Prostate gland (tissue), 2 donors: ENCODE data around the gene WDR43. TPM values are rescaled to one million over a fixed set of nuclear protein-coding genes. Genes with fewer than 3 reads are reported as not detected.

Experiments used
- DNase-seq: peaks from one replicate; pipeline ENCODE4 v3.0.0-alpha.2; 2019; ENCODE audit warnings: low spot score
- H3K27ac ChIP-seq, 2 donors: fragments of 200-600 bp; sonication (generic); 2 replicates each; pipeline ENCODE4 v1.5.1; 2017 to 2019
- H3K27me3 ChIP-seq: fragments of 200-600 bp; sonication (generic); replicated peaks from 2 replicates; pipeline ENCODE4 v1.5.1; 2019; ENCODE audit not compliant: insufficient read depth
- H3K36me3 ChIP-seq, 2 donors: fragments of 200-600 bp; sonication (generic); 1 replicate in 1 of 2; 2 replicates in 1 of 2; pipeline versions ENCODE4 v1.5.1 to v1.8.1; 2017 to 2019
- H3K4me1 ChIP-seq: fragments of 200-600 bp; sonication (generic); replicated peaks from 2 replicates; pipeline ENCODE4 v1.5.1; 2019
- H3K4me3 ChIP-seq, 2 donors: fragments of 200-600 bp; sonication (generic); 2 replicates each; pipeline ENCODE4 v1.5.1; 2017 to 2019
- H3K9me3 ChIP-seq: fragments of 200-600 bp; sonication (generic); 2 replicates; pipeline ENCODE4 v1.5.1; 2017
- POLR2A ChIP-seq: fragments of 450-650 bp; IDR thresholded peaks from one replicate; pipeline ENCODE4 v1.6.1; 2016; ENCODE audit warnings: antibody characterized with exemption, mild to moderate bottlenecking
- POLR2AphosphoS5 ChIP-seq: sonication (generic); formaldehyde crosslinking; IDR thresholded peaks from one replicate; pipeline ENCODE4 v1.6.1; 2017; ENCODE audit warnings: antibody characterized with exemption
- WGBS: methylation state at CpG from one replicate; pipeline ENCODE4 v1.1.5; 2018; 5-methylcytosine and 5-hydroxymethylcytosine counted together
- intact Hi-C: fragments of 100-400 bp; cut with DNase I; formaldehyde crosslinking; loops from one replicate; pipeline ENCODE4 v1.14.2; 2022
- total RNA-seq, 2 donors: library from RNA; depleted of rRNA; stranded (reverse); fragments of >200 nt; gene quantifications; one replicate each; pipeline ENCODE4 v1.1.0, GENCODE V29; 2016
- TF ChIP-seq, protein P1 (sequence below), 4 experiments: fragments of 200-600 bp in 2 of 4; fragments of 450-650 bp in 2 of 4; sonication (generic) in 2 of 4; IDR thresholded peaks; 1 replicate in 3 of 4; 2 replicates in 1 of 4; pipeline ENCODE4 v1.5.1; 2016 to 2019; ENCODE audit warnings: antibody characterized with exemption in 4 of 4, mild to moderate bottlenecking in 2 of 4, moderate library complexity in 2 of 4

The WDR43 gene
- total RNA-seq, 2 donors from 2014 or later = 30.6 to 36.9 TPM

DNA sequence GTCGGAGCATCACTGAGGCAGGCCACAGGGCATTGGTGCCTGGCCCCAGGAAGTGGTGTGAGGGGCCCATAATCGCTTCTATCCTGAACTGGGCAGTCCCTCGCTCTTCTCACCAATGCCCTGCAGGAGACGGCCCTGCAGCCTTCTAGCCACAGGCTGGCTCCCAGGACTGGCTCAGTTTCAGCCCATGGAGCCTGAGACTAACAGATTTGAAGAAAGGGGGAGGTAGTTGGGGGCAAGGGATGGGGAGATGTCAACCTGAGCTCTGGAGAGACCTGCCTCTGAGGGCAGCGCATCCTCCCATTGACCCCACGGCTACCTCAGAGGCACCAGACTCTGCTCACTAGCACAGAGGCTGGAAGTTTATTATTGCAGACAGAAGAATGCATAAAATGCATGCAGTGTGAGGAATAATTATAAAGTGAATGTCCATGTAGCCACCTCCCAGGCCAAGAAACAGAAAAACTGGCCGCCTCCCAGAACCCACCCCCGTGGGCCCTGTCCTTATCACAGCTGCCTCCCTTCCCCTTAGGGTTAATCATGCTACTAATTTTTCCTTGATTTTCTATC, 88.0 kb downstream of the WDR43 start:
- H3K27ac ChIP-seq = no peak overlapping the region
- TF ChIP-seq POLR2A (no peak), POLR2AphosphoS5 (no peak)
- TF ChIP-seq, protein P1, sequence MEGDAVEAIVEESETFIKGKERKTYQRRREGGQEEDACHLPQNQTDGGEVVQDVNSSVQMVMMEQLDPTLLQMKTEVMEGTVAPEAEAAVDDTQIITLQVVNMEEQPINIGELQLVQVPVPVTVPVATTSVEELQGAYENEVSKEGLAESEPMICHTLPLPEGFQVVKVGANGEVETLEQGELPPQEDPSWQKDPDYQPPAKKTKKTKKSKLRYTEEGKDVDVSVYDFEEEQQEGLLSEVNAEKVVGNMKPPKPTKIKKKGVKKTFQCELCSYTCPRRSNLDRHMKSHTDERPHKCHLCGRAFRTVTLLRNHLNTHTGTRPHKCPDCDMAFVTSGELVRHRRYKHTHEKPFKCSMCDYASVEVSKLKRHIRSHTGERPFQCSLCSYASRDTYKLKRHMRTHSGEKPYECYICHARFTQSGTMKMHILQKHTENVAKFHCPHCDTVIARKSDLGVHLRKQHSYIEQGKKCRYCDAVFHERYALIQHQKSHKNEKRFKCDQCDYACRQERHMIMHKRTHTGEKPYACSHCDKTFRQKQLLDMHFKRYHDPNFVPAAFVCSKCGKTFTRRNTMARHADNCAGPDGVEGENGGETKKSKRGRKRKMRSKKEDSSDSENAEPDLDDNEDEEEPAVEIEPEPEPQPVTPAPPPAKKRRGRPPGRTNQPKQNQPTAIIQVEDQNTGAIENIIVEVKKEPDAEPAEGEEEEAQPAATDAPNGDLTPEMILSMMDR (IDR thresholded peaks at IDR 0.05) = no peak

DNA sequence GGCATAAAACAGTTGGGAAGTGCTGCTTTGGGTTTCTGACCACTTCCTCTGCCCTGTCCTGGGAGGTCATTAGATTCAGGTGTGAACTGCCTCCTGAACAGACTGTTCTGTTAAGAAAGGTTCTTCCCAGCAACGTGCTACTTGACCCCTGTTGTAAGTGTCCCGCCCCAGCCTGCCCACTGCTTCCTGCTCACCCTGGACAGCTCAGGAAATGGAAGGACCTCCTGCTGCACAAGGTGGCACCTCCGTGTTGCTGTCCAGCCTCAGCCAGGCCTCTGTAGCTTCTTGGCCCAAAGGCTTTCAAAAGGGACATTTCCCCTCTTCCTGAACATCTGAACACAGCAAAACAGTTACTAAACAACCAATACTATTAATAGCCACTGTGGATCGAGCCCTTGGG, 92.0 kb downstream of the WDR43 start:
- Histone ChIP-seq H3K4me1 (no peaks in the 10 kb centered on the region), H3K27me3 (no peaks in the 10 kb centered on the region), H3K9me3 (no peaks in the 10 kb centered on the region), H3K36me3 (no peaks in the 10 kb centered on the region), H3K27ac (no peak overlapping the region), H3K4me3 (no peak overlapping the region)
- 46% methylated on average over 4 of the region's 4 CpGs for WGBS
- DNase-seq = no peak
- TF ChIP-seq, protein P1 (IDR thresholded peaks at IDR 0.05) = no peak
- TF ChIP-seq POLR2AphosphoS5 (no peak), POLR2A (no peak)
- intact Hi-C loops = no loop called here

More for the DNA sequence above, 88.0 kb downstream of the WDR43 start:
- Histone ChIP-seq H3K27me3 (no peaks in the 10 kb centered on the region), H3K4me1 (no peaks in the 10 kb centered on the region), H3K36me3 (no peaks in the 10 kb centered on the region), H3K4me3 (no peak overlapping the region), H3K9me3 (no peaks in the 10 kb centered on the region)
- intact Hi-C loops = no loop called here
- no peak for DNase-seq
- 68% methylated on average over 8 of the region's 8 CpGs for WGBS

DNA sequence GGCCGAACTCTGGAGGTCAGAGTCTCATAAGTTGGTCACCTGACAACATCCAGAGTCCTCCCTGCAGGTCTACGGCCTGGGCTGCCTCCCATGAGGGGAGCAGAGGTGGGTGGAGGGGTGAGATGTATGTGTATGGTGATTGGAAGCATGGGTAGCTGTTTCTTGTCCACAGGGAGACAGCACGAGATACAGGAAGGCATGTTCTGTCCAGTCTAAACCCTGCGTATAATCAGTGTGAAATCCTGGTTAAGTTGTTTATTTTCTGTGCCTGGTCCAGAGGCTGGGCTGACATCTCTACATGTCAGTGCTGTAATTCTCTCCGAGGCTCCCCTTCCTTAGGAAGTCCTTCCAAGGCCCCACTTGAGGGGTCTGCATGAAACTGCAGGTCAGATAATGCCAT, 95.5 kb downstream of the WDR43 start:
- Histone ChIP-seq H3K27me3 (no peaks in the 10 kb centered on the region), H3K36me3 (no peaks in the 10 kb centered on the region), H3K4me1 (no peaks in the 10 kb centered on the region), H3K9me3 (no peaks in the 10 kb centered on the region), H3K4me3 (no peak overlapping the region), H3K27ac (no peak overlapping the region)
- WGBS = 78% methylated on average over 5 of the region's 5 CpGs
- TF ChIP-seq POLR2A (no peak), POLR2AphosphoS5 (no peak)
- intact Hi-C loops = no loop called here
- DNase-seq = no peak

DNA sequence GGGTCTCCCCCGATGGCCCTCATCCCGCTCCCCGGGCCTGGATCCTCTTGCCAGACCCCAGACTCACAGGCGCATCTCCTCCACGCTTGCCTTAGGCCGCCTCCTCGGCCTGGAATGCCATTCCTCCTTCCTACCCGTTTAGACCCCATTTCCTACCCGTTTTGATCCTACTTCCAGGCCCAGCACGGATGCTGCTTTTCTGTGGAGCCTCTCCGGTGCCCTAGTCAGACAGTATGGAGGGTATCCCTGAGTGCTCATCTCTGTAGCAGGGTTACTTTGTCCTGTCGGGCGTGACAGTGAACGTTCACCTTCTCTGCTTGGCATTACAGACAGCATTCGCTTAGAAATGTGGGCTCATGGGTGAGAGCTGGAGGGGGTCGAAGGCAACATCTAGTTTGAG, 96.0 kb downstream of the WDR43 start:
- H3K27ac ChIP-seq = no peak overlapping the region
- intact Hi-C loops = no loop called here

DNA sequence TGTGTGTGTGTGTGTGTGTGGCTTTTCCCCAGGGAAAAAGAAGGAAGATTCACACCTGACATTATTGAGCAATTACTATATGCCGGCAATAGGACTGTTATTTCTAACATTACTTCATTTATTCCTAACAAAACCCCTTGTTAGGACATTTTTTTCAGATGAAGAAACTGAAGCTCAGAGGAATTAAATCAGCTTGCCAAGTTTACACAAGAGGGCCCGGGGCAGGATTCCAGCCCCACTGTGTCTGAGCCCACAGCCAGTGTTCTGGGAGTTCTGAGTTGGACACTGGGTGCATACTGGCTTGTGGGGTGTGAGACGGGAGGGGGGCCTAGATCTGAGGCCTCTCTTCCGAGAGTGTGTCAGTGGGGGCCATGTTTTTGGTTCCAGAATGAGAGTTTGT, 96.6 kb downstream of the WDR43 start:
- H3K4me3 ChIP-seq = no peak overlapping the region
- no peaks in the 10 kb centered on the region for H3K27me3 ChIP-seq
- intact Hi-C loops = no loop called here
- no peak for DNase-seq
- no peaks in the 10 kb centered on the region for H3K36me3 ChIP-seq
- no peaks in the 10 kb centered on the region for H3K9me3 ChIP-seq
- TF ChIP-seq, protein P1 (IDR thresholded peaks at IDR 0.05) = no peak
- TF ChIP-seq POLR2AphosphoS5 (no peak), POLR2A (no peak)
- H3K4me1 ChIP-seq = no peaks in the 10 kb centered on the region
- 44% methylated on average over 4 of the region's 4 CpGs for WGBS
- H3K27ac ChIP-seq = no peak overlapping the region

More for the DNA sequence above, 96.0 kb downstream of the WDR43 start:
- no peaks in the 10 kb centered on the region for H3K27me3 ChIP-seq
- no peaks in the 10 kb centered on the region for H3K4me1 ChIP-seq
- no peaks in the 10 kb centered on the region for H3K9me3 ChIP-seq
- 86% methylated on average over 16 of the region's 16 CpGs for WGBS
- TF ChIP-seq POLR2A = no peak
- TF ChIP-seq, protein P1 (IDR thresholded peaks at IDR 0.05) = no peak
- no peak for TF ChIP-seq POLR2AphosphoS5
- no peak for DNase-seq
- no peak overlapping the region for H3K4me3 ChIP-seq
- no peaks in the 10 kb centered on the region for H3K36me3 ChIP-seq
